Measurements from ENCODE around the gene SLC1A2.

Gene SLC1A2

GRCh38 chr11:35225946-35226520 is 193.3 kb downstream of the SLC1A2 start:
- DNase-seq (ENCODE audit: low read depth in 3 of 3): no peak

GRCh38 chr11:35223991-35224390 is 195.4 kb downstream of the SLC1A2 start:
- no peak for DNase-seq (ENCODE audit: low read depth in 3 of 3)

GRCh38 chr11:35223371-35223796 is 196.0 kb downstream of the SLC1A2 start:
- no peak for DNase-seq (ENCODE audit: low read depth in 3 of 3)

- no peak for DNase-seq (ENCODE audit: low read depth in 3 of 3)
Observed at GRCh38 chr11:35218956-35219355, 200.4 kb downstream of the SLC1A2 start.

GRCh38 chr11:35216962-35217678 is 202.2 kb downstream of the SLC1A2 start:
- DNase-seq (ENCODE audit: low read depth in 3 of 3): no peak

- no peak for DNase-seq (ENCODE audit: low read depth in 3 of 3)
Observed at GRCh38 chr11:35215945-35216344, 203.4 kb downstream of the SLC1A2 start.

GRCh38 chr11:35214792-35215193 is 204.6 kb downstream of the SLC1A2 start:
- peak; percentile 9 to 51 (median 37) for DNase-seq (ENCODE audit: low read depth in 3 of 3)

- DNase-seq (ENCODE audit: low read depth in 3 of 3): no peak
Observed at GRCh38 chr11:35214226-35214770, 205.1 kb downstream of the SLC1A2 start.

- DNase-seq (ENCODE audit: low read depth in 3 of 3): no peak
Observed at GRCh38 chr11:35211952-35212351, 207.4 kb downstream of the SLC1A2 start.

- DNase-seq (ENCODE audit: low read depth in 3 of 3): no peak
Observed at GRCh38 chr11:35210876-35211546, 208.3 kb downstream of the SLC1A2 start.

GRCh38 chr11:35208795-35209194 is 210.6 kb downstream of the SLC1A2 start:
- no peak for DNase-seq (ENCODE audit: low read depth in 3 of 3)

GRCh38 chr11:35207471-35208403 is 211.6 kb downstream of the SLC1A2 start:
- DNase-seq (ENCODE audit: low read depth in 3 of 3): no peak

- DNase-seq (ENCODE audit: low read depth in 3 of 3): no peak
Observed at GRCh38 chr11:35206616-35207015, 212.7 kb downstream of the SLC1A2 start.

- no peak for DNase-seq (ENCODE audit: low read depth in 3 of 3)
Observed at GRCh38 chr11:35204614-35205013, 214.7 kb downstream of the SLC1A2 start.

Data from stimulated activated CD4-positive, alpha-beta T cell treated with anti-CD3 and anti-CD28 coated beads, TNF-alpha, amount 100 ng/mL, for 24 hours (primary cell).